Brain microvascular endothelial cell (primary cell): ENCODE measurements around the gene TLNRD1.

Source experiments
- DNase-seq: peaks from one replicate; pipeline ENCODE4 v3.0.0-alpha.2; 2020
- H3K27ac ChIP-seq: fragments of 250-450 bp; sonication (Bioruptor Pico); 2 replicates; pipeline ENCODE4 v1.5.1; 2020; ENCODE audit warnings: mild to moderate bottlenecking, moderate library complexity
- H3K27me3 ChIP-seq: fragments of 250-450 bp; sonication (Bioruptor Pico); replicated peaks from 2 replicates; pipeline ENCODE4 v1.5.1; 2020; ENCODE audit warnings: mild to moderate bottlenecking
- H3K36me3 ChIP-seq: fragments of 250-450 bp; sonication (Bioruptor Pico); replicated peaks from 2 replicates; pipeline ENCODE4 v1.5.1; 2020; ENCODE audit warnings: mild to moderate bottlenecking
- H3K4me3 ChIP-seq: 2 replicates; pipeline ENCODE4 v1.5.1; 2011; ENCODE audit warnings: low read depth, mild to moderate bottlenecking, control low read depth, low read length, moderate library complexity
- CTCF ChIP-seq: IDR thresholded peaks from 2 replicates; pipeline ENCODE4 v1.5.1; 2011; ENCODE audit warnings: low read depth, mild to moderate bottlenecking, moderate library complexity, low read length, control low read depth, inconsistent platforms; ENCODE audit errors: missing control alignments
- in situ Hi-C: cut with HindIII; loops from 2 replicates; pipeline ENCODE4 v1.10.0; 2017; ENCODE audit warnings: low sequenced_read_pairs, low pct_ligation_motif_present

Gene TLNRD1

GRCh38 chr15:81029414-81030300 lies 28.9 kb downstream of the TLNRD1 start:
- no peak for DNase-seq
- Histone ChIP-seq H3K36me3 (no peaks in the 10 kb centered on the region), H3K4me3 (no peak overlapping the region), H3K27ac (no peak overlapping the region), H3K27me3 (no peaks in the 10 kb centered on the region)
- no peak for TF ChIP-seq CTCF
- in situ Hi-C loops = no loop called here

- in situ Hi-C loops = no loop called here
- no peak overlapping the region for H3K4me3 ChIP-seq
- no peak for DNase-seq
- no peak overlapping the region for H3K27ac ChIP-seq
- no peak for TF ChIP-seq CTCF
- H3K27me3 ChIP-seq = no peaks in the 10 kb centered on the region
- H3K36me3 ChIP-seq = no peaks in the 10 kb centered on the region
Measured at GRCh38 chr15:81030301-81030750, 29.6 kb downstream of the TLNRD1 start.

GRCh38 chr15:81031203-81031602 lies 30.5 kb downstream of the TLNRD1 start:
- no peak overlapping the region for H3K4me3 ChIP-seq
- in situ Hi-C loops = no loop called here
- H3K36me3 ChIP-seq = no peaks in the 10 kb centered on the region
- no peak overlapping the region for H3K27ac ChIP-seq
- DNase-seq = no peak
- no peak for TF ChIP-seq CTCF
- no peaks in the 10 kb centered on the region for H3K27me3 ChIP-seq

GRCh38 chr15:81032355-81032754 lies 31.6 kb downstream of the TLNRD1 start:
- no peak for TF ChIP-seq CTCF
- no peak overlapping the region for H3K4me3 ChIP-seq
- in situ Hi-C loops = no loop called here
- H3K36me3 ChIP-seq = no peaks in the 10 kb centered on the region
- no peak overlapping the region for H3K27ac ChIP-seq
- no peaks in the 10 kb centered on the region for H3K27me3 ChIP-seq
- DNase-seq = no peak

GRCh38 chr15:81032818-81033217 lies 32.1 kb downstream of the TLNRD1 start:
- in situ Hi-C loops = no loop called here
- Histone ChIP-seq H3K27me3 (no peaks in the 10 kb centered on the region), H3K4me3 (no peak overlapping the region), H3K27ac (no peak overlapping the region), H3K36me3 (no peaks in the 10 kb centered on the region)
- DNase-seq = no peak
- TF ChIP-seq CTCF = no peak
